ACHN (cell line): ENCODE measurements around the gene ZNF136.

Experiments used
- DNase-seq: peaks from one replicate; pipeline ENCODE4 v3.0.0-alpha.2; 2015
- in situ Hi-C: cut with HindIII; loops from 2 replicates; pipeline ENCODE4 v1.10.0; 2017; ENCODE audit warnings: low sequenced_read_pairs, low pct_ligation_motif_present, low pct_unique_long_range_greater_than_20kb

ZNF136 gene

DNA sequence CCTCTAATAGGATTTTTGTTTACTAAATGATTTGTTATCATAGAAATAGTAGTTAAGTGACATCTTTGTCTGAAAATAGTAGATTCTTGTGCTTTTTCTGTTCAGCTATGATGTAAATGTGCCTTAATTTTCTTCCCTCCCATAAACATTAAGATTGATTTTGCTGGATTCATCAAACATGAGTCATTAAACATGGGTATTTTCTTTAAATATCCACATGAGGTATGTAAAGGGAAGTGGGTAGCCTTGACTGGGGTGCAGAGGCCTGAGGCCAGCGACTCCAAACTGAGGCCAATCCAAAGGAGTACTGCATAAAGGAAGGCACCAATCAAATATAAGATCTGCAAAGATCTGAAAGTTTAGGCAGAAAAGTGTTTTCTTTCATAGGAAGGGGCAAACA, 3.7 kb downstream of the ZNF136 start:
- no peak for DNase-seq
- in situ Hi-C loops, result no loop called here

DNA sequence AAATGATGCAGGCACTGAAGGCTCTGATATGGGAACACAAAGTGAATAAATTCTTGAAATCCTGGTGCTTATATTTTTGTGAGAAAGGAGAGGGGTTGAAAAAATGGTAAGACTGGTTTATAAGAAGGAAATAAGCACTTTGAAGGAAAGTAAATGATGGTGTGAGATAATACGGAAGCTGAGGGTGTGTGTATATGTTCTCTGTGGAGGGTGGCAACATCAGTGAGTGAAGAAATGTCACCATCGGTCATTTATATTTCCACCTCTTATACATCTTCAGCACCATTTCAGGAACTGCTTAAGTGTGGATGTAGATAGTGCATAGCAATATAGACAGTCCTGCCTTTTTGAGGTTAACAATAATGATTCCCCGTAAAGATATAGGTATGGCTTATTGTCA, 17.5 kb downstream of the ZNF136 start:
- no peak for DNase-seq
- in situ Hi-C loops, result no loop called here

DNA sequence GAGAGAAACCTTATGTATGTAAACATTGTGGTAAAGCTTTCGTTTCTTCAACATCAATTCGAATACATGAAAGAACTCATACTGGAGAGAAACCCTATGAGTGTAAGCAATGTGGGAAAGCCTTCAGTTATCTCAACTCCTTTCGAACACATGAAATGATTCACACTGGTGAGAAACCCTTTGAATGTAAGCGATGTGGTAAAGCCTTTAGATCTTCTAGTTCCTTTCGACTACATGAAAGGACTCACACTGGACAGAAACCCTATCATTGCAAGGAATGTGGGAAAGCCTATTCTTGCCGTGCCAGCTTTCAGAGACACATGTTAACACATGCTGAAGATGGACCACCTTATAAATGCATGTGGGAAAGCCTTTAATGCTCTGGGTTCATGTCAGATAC, 24.7 kb downstream of the ZNF136 start:
- no peak for DNase-seq
- in situ Hi-C loops, result no loop called here

DNA sequence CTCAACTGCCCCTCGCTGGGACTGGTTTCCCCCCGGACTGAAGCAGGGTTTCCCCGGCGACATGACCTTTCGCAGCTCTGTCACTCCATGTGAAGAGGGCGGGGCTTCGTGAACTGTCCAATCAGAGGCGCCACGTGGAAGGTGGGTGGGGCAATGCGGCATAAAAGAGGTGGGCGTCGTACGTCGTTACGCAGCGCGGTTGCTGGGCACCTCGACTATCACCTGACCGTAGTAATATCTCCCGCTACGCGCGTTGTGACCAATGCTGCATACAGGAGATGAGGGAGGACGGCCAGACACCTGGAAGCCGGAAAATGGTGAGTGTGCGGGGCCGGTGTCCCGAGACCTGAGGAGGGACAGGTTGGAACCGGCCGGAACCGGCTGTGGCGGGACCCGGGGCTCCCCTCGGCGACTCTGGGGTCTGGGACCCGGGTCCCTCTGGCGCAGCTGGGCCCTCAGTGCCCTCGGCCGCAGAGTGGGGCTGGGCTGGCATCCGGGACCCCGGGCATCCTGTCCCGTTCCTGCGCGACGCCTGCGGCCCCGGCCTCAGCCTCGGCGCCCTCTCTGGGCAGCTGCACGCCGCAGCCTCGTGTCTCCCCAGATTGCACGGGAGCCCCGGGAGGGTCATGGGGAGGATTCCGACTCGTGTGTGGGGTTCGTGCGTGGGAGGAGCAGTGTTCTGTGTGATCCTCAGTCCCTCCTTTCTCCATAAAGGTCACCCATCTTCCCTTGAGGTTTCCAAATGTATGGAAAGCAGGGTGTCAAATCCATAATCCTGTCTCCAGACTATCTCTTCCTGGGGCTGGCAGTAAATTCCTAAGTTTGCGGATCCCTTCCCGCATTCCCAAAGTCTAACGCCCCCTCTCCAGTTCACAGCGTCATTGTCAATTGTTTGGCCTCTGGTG, 32.2 kb downstream of the ZNF136 start:
- no peak for DNase-seq
- in situ Hi-C loops, result no loop called here

DNA sequence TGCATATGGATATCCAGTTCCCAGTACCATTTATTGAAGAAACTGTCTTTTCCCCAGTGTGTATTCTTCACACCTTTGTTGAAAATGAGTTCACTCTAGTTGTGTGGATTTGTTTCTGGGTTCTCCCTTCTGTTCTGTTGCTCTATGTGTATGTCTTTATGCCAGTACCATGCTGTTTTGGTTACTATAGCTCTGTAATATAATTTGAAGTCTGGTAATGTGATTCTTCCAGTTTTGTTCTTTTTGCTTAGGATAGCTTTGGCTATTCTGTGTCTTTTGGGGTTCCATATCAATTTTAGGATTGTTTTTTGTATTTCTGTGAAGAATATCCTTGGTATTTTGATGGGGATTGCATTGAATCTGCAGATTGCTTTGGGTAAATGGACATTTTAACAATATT, 35.2 kb downstream of the ZNF136 start:
- no peak for DNase-seq
- in situ Hi-C loops, result no loop called here

DNA sequence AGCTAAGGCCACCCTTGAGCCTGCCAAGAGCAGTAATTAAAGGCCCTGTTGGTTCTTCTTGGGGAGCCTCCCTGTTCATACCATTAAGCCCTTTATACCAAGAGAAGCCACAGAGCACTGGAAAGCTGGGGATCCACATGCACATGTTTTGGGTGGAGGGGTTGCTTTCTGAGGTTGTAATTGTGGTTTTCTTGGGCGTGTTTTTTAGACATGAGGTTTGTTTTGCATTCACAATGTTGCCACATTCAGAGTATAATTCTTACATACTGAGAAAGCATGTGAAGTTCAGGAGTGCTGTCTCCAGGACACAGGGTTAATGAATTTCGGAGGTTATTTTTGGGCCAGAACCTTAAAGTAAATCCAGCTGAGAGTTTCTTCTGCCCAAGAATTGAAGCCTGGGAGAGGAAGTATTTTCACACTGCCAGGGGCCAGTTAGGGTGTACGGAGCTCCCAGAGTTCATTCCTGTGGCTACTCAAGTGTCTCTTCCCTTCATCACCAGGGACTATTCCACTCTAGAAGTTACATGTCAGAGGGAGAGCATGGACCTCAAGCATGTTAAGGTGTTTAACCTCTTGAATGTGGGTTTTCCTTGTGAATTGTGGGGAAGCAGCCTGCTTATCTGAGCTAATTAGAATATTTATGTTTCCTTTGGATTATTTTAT, 37.0 kb downstream of the ZNF136 start:
- in situ Hi-C loops, result no loop called here
- no peak for DNase-seq

DNA sequence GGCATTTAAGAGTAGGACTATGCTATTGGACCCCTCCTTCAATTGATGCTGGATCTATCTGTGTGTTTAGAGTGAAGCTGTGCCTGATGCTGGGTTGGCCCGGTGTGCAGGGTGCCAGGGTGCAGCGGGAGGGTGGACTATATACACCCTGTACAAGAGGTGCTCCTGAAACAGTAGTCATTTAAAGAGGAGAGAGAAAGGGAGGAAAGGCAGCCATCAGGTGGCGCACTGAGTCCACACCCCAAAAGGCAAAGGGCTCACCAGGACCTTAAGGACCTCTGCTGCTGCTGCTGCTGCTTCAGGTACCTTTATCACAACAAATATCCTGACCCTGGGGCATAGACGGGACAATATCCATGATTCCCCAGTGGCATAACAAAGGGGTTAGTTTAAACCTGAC, 39.4 kb downstream of the ZNF136 start:
- no peak for DNase-seq
- in situ Hi-C loops, result no loop called here

DNA sequence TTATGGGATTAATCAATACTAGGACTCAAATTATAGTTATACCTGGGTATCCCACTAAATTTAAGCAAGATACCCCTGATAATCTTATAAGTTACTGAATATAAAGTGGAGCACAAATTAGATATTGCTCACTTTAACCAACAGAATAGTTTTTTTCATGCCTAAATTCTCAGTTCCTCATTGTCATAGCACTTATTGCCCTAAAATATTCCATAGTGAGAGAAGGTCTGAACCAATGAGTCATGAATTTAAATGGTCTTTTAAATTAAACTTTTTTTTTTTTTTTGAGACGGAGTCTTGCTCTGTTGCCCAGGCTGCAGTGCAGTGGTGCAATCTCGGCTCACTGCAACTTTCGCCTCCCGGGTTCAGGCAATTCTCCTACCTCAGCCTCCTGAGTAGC, 42.4 kb downstream of the ZNF136 start:
- no peak for DNase-seq
- in situ Hi-C loops, result no loop called here

DNA sequence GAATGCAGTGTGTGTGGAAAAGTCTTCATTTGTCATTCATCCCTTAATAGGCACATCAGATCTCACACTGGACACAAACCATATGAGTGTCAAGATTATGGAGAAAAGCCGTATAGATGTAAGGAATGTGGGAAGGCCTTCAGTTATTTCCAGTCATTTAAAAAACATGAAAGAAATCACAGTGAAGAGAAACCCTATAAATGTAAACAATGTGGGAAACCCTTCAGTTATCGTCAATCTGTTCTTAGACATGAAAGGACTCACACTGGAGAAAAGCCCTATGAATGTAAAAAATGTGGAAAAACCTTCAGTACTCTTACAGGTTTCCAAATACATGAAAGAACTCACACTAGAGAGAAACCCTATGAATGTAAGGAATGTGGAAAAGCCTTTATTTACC, 45.3 kb downstream of the ZNF136 start:
- DNase-seq, result no peak
- in situ Hi-C loops, result no loop called here

DNA sequence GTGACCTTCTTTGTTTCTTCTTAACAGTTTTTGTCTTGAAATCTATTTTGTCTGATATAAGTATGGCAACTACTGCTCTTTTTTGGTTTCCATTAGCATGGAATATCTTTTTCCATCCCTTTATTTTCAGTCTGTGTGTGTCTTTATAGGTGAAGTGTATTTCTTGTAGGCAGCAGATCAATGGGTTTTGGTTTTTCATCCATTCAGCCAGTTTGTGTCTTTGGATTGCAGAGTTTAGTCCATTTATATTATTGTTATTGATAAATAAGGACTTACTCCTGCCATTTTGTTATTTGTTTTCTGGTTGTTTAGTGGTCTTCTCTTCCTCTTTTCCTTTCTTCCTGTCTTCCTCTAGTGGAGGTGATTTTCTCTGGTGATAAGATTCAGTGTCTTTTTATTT, 54.4 kb downstream of the ZNF136 start:
- in situ Hi-C loops, result no loop called here
- no peak for DNase-seq

DNA sequence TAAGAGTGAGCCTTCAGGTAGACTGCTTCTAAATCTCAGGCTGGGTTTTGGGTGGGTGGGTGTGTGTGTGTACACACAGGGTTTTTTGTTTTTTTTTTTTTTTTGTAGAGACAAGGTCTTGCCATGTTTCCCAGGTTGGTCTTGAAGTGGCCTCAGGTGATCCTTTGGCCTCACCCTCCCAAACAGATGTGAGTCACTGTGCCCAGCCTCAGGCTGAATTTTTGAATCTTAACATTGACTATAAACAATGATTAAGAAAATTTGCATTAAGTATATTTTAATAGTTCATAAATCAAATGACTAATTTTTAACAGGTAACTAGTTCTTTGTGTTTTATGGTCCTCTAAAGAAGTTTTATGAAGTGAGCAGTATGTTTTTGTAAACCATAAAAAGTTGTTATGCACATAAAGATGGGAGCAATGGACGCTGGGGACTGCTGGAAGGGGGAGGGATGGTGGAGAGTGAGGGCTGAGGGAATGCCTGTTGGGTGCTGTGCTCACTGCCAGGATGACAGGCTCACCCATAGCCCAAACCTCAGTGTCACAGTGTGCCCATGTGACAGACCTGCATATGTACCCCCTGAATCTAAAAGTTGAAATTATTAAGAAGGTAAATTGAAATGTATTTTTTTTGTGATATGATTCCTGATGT, 60.2 kb downstream of the ZNF136 start:
- in situ Hi-C loops, result no loop called here
- DNase-seq, result no peak

DNA sequence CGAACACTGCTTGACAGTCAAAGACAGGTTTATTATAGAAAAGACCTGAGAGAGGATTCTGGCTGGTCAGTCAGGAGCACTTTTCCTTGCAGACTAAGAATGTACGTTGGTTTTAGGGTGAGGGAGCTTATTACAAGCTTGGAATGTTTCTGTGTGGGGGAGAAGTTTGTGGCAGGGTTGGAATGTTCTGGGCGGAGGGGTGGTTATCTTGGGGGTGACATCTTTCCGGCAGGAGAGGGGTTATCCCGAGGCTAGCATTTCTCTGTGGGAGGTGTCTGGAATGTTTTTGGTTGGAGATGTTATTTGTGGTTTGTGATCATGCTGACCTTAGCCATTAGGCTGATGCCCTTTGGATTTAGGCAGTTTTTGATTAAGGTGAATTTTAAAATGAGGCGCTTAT, 61.8 kb downstream of the ZNF136 start:
- DNase-seq, result no peak
- in situ Hi-C loops, result no loop called here

DNA sequence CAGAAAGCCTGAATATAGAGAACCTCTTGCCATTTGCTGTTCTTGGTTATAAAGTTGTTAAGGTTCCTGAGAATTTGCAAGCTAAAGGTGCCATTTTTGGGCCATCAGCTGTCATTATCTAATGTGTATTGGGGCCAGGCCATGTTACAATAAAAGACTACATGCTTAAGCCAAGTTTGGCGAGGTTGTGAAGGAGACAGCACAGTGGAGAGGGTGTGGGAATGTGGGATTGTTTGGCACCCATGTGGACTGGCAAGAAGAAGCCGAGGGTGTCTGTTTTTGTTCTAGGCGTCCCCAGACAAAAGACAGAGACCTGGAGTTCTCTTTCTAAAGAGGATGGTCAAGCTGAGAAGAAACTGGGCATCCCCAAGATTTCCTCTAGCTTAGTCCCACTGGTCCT, 67.1 kb downstream of the ZNF136 start:
- in situ Hi-C loops, result no loop called here
- DNase-seq, result no peak

DNA sequence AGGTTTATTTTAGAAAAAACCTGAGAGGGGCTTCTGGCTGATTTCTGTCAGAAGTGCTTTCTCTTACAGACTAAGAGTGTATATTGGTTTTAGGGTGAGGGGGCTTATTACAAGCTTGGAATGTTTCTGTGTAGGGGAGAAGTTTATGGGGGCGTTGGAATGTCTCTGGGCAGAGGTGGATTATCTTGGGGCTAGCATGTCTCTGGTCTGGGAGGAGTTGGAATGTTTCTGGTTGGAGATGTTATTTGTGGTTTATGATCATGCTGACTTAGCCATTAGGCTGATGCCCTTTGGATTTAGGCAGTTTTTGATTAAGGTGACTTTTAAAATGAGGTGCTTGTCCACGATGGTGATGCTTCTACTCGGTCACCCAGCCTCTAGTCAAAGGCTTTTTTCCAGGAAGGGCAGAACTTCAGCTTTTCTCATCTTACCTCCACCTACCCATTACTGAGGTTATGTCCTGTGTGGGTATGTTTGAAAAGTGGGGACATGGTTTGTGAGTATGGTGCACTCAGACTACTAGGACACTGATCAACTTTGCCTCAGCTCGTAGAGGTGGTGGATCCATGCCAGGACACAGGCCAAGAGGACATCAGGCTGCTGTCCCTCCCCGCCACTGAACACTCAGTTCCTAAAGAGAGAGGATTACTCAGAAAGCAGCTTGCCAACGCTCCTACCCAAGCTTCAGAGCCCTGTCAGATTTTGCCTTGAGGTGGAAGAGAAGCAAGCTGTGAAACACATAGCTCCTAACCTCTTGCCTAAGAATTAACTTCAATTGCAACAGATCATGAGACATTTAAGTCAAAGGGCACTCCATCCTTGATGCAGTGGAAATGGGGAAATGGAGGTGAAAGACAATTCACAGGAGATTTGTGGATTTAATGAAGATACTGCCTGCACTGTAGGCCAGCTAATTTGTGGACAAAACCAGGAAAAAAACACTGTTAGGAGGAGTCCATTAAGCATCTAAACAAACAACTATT, 68.1 kb downstream of the ZNF136 start:
- DNase-seq, result no peak
- in situ Hi-C loops, result no loop called here

DNA sequence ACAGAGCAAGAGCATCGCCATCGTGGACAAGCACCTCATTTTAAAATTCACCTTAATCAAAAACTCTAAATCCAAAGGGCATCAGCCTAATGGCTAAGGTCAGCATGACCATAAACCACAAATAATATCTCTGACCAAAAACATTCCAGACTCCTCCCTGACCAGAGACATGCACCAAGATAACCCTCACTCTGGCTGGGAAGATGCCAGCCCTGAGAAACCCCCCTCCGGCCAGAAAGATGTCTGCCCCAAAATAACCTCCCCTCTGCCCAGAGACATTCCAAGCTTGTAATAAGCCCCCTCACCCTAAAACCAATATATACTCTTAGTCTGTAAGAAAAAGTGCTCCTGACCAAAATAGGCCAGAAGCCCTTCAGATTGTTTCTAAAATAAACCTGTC, 70.1 kb downstream of the ZNF136 start:
- in situ Hi-C loops, result no loop called here
- DNase-seq, result no peak

DNA sequence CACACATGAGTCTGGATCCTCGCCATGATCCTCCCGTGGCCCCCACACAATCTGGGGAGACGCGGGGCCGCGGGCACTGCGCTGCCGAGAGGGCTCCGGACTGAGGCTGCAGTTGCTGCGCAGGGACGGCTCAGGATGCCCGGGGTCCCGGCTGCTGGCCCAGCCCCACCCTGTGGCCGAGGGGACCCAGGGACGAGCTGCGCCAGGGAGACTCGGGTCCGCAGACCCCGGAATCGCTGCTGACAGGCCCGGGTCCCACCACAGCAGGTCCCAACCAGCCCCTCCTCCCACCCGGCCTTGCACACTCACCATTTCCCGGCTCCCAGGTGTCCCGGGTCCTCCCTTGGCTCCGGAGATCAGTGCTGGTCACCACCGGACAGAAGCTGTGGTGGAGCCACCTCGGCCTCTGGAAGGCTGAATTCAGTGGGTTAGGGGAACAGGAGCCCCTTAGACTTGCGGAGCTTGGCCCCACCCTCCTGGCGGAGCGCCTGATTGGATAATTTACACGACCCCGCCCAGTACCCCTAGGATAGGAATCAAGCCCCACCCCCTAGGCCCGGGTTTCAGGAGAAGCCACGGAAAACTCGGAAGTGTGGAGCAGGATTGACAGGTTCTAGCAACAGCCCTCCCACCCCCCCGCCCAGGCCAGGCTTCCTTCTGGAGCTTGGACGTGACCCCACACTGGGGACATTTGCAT, 74.4 kb downstream of the ZNF136 start:
- DNase-seq, result no peak
- in situ Hi-C loops, result no loop called here
